Measurements from ENCODE around the gene KRTAP10-12. TPM values are rescaled to one million over a fixed set of nuclear protein-coding genes. Genes with fewer than 3 reads are reported as not detected.

The KRTAP10-12 gene
- total and polyA plus RNA-seq, 11 donors = not detected

- H3K9me3 ChIP-seq = no peaks in the 10 kb centered on the region
- H3K36me3 ChIP-seq = no peaks in the 10 kb centered on the region
- WGBS, 4 donors = 68 to 87% (median 73%) methylated on average over 9 of the region's 9 CpGs
- DNase-seq = no peak
- TF ChIP-seq POLR2A (IDR thresholded peaks at IDR 0.05) (no peak), CTCF (IDR thresholded peaks at IDR 0.05) (no peak)
- H3K4me1 ChIP-seq = peaks cover 0 to 35% (median 15%) of the 10 kb centered on the region in 12 donors
- ATAC-seq = no peak
- H3K4me3 ChIP-seq = no peak overlapping the region
- intact Hi-C loops (cut with DNase I) = loop anchor here in 1 of 10 donors (10.0 kb wide), 1 partner anchor 88 kb away; the partner anchor contains the start of gene KRTAP10-9
- peaks cover 16 to 73% (median 54%) of the 10 kb centered on the region in 9 donors for H3K27me3 ChIP-seq
- no peak overlapping the region for H3K27ac ChIP-seq
Observed at GRCh38 chr21:44713130-44713529, 16.2 kb downstream of the KRTAP10-12 start.

GRCh38 chr21:44713846-44714245, 16.9 kb downstream of the KRTAP10-12 start:
- Histone ChIP-seq H3K9me3 (no peaks in the 10 kb centered on the region), H3K36me3 (no peaks in the 10 kb centered on the region), H3K27ac (no peak overlapping the region), H3K27me3 (peaks cover 11 to 71% (median 47%) of the 10 kb centered on the region in 9 donors), H3K4me1 (peaks cover 0 to 28% (median 12%) of the 10 kb centered on the region in 12 donors), H3K4me3 (no peak overlapping the region)
- intact Hi-C loops (cut with DNase I) = loop anchor here in 1 of 10 donors (10.0 kb wide), 1 partner anchor 89 kb away; the partner anchor contains the start of gene KRTAP10-9
- TF ChIP-seq CTCF (IDR thresholded peaks at IDR 0.05) (no peak), POLR2A (IDR thresholded peaks at IDR 0.05) (no peak)
- WGBS, 4 donors = 87 to 91% (median 90%) methylated on average over 10 of the region's 10 CpGs
- no peak for ATAC-seq
- no peak for DNase-seq

GRCh38 chr21:44714905-44715304, 17.9 kb downstream of the KRTAP10-12 start:
- Histone ChIP-seq H3K9me3 (no peaks in the 10 kb centered on the region), H3K27me3 (peaks cover 7 to 65% (median 38%) of the 10 kb centered on the region in 9 donors), H3K4me3 (no peak overlapping the region), H3K36me3 (no peaks in the 10 kb centered on the region), H3K4me1 (peaks cover 0 to 17% (median 5%) of the 10 kb centered on the region in 12 donors), H3K27ac (no peak overlapping the region)
- TF ChIP-seq POLR2A (IDR thresholded peaks at IDR 0.05) (no peak), CTCF (IDR thresholded peaks at IDR 0.05) (no peak)
- DNase-seq = no peak
- intact Hi-C loops (cut with DNase I) = loop anchor here in 1 of 10 donors (10.0 kb wide), 1 partner anchor 90 kb away; the partner anchor contains the start of gene KRTAP10-9
- no peak for ATAC-seq
- WGBS, 4 donors = 24 to 48% (median 32%) methylated on average over 8 of the region's 8 CpGs

GRCh38 chr21:44716984-44717383, 20.0 kb downstream of the KRTAP10-12 start:
- TF ChIP-seq POLR2A (IDR thresholded peaks at IDR 0.05) = no peak
- no peak for TF ChIP-seq CTCF (IDR thresholded peaks at IDR 0.05)
- Histone ChIP-seq H3K27me3 (peaks cover under 1 to 60% (median 25%) of the 10 kb centered on the region in 9 donors), H3K4me3 (no peak overlapping the region), H3K36me3 (no peaks in the 10 kb centered on the region), H3K27ac (no peak overlapping the region), H3K9me3 (no peaks in the 10 kb centered on the region), H3K4me1 (peaks cover 0 to 2% (median 0%) of the 10 kb centered on the region in 12 donors)
- intact Hi-C loops (cut with DNase I) = loop anchor here in 1 of 10 donors (10.0 kb wide), 1 partner anchor 92 kb away; the partner anchor contains the start of gene KRTAP10-9
- no peak for DNase-seq
- ATAC-seq = no peak

All from heart left ventricle (tissue), 16 donors.